DOHH2 (cell line): ENCODE data around the gene MT1F.

Source experiments
- CTCF ChIP-seq: fragments of 200-600 bp; sonication (generic); IDR thresholded peaks from one replicate; pipeline ENCODE4 v1.5.1; 2014; ENCODE audit warnings: antibody characterized with exemption, mild to moderate bottlenecking, low read depth, low read length; ENCODE audit not compliant: poor library complexity, severe bottlenecking
- EZH2phosphoT487 ChIP-seq: fragments of 200-600 bp; sonication (generic); IDR thresholded peaks from 2 replicates; pipeline ENCODE4 v1.6.1; 2017; ENCODE audit warnings: borderline replicate concordance, mild to moderate bottlenecking, antibody characterized with exemption, low read length, moderate library complexity, mixed read lengths

GRCh38 chr16:56682703-56683397, 25.1 kb downstream of the MT1F start:
- no peak for TF ChIP-seq CTCF
- TF ChIP-seq EZH2phosphoT487, result no peak
